ENCODE data around the gene KANSL1L. TPM values are rescaled to one million over a fixed set of nuclear protein-coding genes. Genes with fewer than 3 reads are reported as not detected.
A peak's percentile ranks its signal among the peaks of the same experiment; 100 is the strongest.

The KANSL1L gene
- total and polyA plus RNA-seq, 2 donors (not counting 1 experiment from before 2014, with no cell fraction given): 7.3 to 26.1 TPM

DNA sequence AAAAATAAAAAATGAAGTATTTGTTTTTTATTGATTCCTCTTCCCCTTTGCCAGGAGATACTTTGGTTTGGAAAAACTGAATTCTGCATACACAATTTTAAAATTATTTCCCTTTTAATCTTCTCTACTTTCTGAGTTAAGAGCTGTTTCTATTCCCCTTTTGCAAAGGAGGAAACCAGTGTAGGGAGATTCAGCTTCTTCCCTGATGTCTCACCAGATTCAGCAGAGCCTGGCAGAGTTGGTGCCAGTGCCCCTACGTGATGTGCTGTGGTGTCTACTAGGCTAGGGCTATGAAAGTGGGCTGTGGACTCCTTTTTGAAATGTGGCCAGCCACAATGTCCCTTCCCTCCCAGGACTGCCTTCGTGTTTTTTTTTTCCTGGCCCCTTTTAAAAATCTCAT, 166.3 kb downstream of the KANSL1L start:
- Histone ChIP-seq H3K27me3 (ENCODE audit: control insufficient read depth, insufficient read depth, low read length) (no peaks in the 10 kb centered on the region), H2AFZ (ENCODE audit: low read length) (no peak overlapping the region), H3K4me3 (replicated peaks in 1 of 4; ENCODE audit: control extremely low read depth in 1 of 4, insufficient read depth in 1 of 4, low read depth in 3 of 4, low read length in 4 of 4) (no peak overlapping the region), H3K9ac (ENCODE audit: insufficient read depth, low read length) (no peak overlapping the region), H3K79me2 (ENCODE audit: control insufficient read depth, insufficient read depth, low read length) (peaks cover 65% of the 10 kb centered on the region), H3K4me1 (ENCODE audit: control insufficient read depth, extremely low read depth, insufficient read depth, low read length) (peaks cover 2% of the 10 kb centered on the region), H4K20me1 (ENCODE audit: control insufficient read depth, extremely low read depth, insufficient read depth, low read length) (no peaks in the 10 kb centered on the region), H3K9me3 (ENCODE audit: control insufficient read depth, insufficient read depth, low read depth, low read length) (no peaks in the 10 kb centered on the region), H3K4me2 (ENCODE audit: extremely low read depth, insufficient read depth, low read length) (peak overlapping the region; percentile 26), H3K36me3 (ENCODE audit: control insufficient read depth, insufficient read depth, low read length) (no peaks in the 10 kb centered on the region), H3K27ac (ENCODE audit: insufficient read depth, low read length) (no peak overlapping the region)
- DNase-seq (ENCODE audit: low read depth in 2 of 2): no peak
- TF ChIP-seq, protein P1, sequence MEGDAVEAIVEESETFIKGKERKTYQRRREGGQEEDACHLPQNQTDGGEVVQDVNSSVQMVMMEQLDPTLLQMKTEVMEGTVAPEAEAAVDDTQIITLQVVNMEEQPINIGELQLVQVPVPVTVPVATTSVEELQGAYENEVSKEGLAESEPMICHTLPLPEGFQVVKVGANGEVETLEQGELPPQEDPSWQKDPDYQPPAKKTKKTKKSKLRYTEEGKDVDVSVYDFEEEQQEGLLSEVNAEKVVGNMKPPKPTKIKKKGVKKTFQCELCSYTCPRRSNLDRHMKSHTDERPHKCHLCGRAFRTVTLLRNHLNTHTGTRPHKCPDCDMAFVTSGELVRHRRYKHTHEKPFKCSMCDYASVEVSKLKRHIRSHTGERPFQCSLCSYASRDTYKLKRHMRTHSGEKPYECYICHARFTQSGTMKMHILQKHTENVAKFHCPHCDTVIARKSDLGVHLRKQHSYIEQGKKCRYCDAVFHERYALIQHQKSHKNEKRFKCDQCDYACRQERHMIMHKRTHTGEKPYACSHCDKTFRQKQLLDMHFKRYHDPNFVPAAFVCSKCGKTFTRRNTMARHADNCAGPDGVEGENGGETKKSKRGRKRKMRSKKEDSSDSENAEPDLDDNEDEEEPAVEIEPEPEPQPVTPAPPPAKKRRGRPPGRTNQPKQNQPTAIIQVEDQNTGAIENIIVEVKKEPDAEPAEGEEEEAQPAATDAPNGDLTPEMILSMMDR (conservative IDR thresholded peaks at IDR 0.05 in 1 of 2, IDR thresholded peaks at IDR 0.05 in 1 of 2; ENCODE audit: low read depth in 1 of 2, low read length in 2 of 2): no peak
- TF ChIP-seq EZH2 (IDR thresholded peaks at IDR 0.05; ENCODE audit: low read length, missing control alignments): no peak

DNA sequence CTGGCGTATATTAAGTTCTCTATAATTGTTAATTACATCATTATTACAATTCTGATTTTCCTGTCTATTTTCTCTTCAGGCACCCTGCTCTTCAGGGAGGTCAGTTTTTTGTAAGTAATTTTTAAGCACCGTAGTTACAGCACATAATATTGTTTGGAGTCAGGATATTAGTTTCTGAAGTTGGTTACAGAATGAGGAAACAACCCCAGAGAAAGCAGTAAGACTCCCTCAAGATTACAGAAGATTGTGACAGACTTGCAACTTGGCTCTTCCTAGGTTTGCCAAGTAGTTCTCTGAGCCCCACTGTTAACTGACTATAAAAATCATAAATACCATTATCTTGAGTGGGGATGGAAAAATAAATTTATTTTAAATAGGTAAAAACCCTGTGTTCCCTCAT, 167.8 kb downstream of the KANSL1L start:
- peak overlapping the region; percentile 69 to 100 (median 80) for H3K4me3 ChIP-seq (replicated peaks in 1 of 4; ENCODE audit: control extremely low read depth in 1 of 4, insufficient read depth in 1 of 4, low read depth in 3 of 4, low read length in 4 of 4)
- H3K27ac ChIP-seq (ENCODE audit: insufficient read depth, low read length): peak overlapping the region; percentile 86
- peaks cover 2% of the 10 kb centered on the region for H3K4me1 ChIP-seq (ENCODE audit: control insufficient read depth, extremely low read depth, insufficient read depth, low read length)
- peak in 1 of 2 donors; percentile 37 for DNase-seq (ENCODE audit: low read depth in 2 of 2)
- peak overlapping the region; percentile 95 for H3K4me2 ChIP-seq (ENCODE audit: extremely low read depth, insufficient read depth, low read length)
- peaks cover 57% of the 10 kb centered on the region for H3K79me2 ChIP-seq (ENCODE audit: control insufficient read depth, insufficient read depth, low read length)
- no peaks in the 10 kb centered on the region for H3K36me3 ChIP-seq (ENCODE audit: control insufficient read depth, insufficient read depth, low read length)
- H3K9ac ChIP-seq (ENCODE audit: insufficient read depth, low read length): peak overlapping the region; percentile 70
- no peak overlapping the region for H2AFZ ChIP-seq (ENCODE audit: low read length)
- no peaks in the 10 kb centered on the region for H3K27me3 ChIP-seq (ENCODE audit: control insufficient read depth, insufficient read depth, low read length)
- H3K9me3 ChIP-seq (ENCODE audit: control insufficient read depth, insufficient read depth, low read depth, low read length): no peaks in the 10 kb centered on the region
- TF ChIP-seq, protein P1 (conservative IDR thresholded peaks at IDR 0.05 in 1 of 2, IDR thresholded peaks at IDR 0.05 in 1 of 2; ENCODE audit: low read depth in 1 of 2, low read length in 2 of 2): no peak
- no peak for TF ChIP-seq EZH2 (IDR thresholded peaks at IDR 0.05; ENCODE audit: low read length, missing control alignments)
- no peaks in the 10 kb centered on the region for H4K20me1 ChIP-seq (ENCODE audit: control insufficient read depth, extremely low read depth, insufficient read depth, low read length)

DNA sequence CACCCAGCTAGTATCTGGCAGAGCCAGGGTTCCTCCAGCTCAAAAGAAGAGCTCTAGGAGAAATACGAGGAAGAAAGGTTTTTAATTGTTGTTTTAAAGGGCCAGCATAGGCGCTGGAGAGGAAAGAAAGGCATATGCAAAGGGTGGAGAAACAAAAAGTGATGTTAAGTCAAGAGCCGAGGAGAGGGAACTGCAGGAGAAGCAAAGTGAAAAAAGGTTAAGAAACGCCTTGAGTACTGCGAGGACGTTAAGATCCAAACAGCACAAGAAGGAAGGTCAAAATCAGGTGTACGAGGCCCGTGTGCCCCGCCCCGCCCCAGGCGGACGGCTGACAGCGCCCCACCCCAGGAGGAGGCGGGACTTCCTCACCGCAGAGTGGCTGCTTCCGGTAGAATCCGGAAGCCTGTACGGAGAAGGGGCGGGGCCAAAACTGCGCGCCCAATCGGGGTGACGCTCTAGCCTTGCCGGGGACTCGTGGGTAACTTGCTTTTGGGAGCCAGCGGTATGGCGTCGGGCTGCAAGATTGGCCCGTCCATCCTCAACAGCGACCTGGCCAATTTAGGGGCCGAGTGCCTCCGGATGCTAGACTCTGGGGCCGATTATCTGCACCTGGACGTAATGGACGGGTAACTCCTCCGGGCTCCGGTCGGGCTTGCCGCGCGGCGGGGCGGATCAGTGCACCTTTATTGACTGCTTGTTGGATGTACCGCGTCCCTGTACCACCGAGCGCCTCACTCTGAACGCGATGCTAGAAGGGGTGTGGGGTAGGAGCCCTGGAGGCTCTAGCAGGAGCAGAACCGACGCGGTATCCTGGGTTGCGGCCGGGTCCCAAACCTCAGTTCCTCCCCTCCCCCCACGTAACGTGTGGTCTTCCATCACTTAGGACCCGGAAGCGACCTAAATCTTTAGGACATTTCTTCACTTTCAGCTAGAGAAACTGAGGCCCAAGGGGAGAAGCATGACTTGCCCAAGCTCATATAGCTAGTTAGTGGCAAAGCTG, 168.8 kb downstream of the KANSL1L start, which contains the start of gene RPE:
RPE (plus strand) TSS at position 481 of the 1,000 bp plus-strand sequence; CDS start at position 505, 24 bp downstream.
- H4K20me1 ChIP-seq (ENCODE audit: control insufficient read depth, extremely low read depth, insufficient read depth, low read length): no peaks in the 10 kb centered on the region
- peak within 1 kb of the TSS; percentile 69 to 100 (median 80) for H3K4me3 ChIP-seq (replicated peaks in 1 of 4; ENCODE audit: control extremely low read depth in 1 of 4, insufficient read depth in 1 of 4, low read depth in 3 of 4, low read length in 4 of 4)
- no peaks in the 10 kb centered on the region for H3K27me3 ChIP-seq (ENCODE audit: control insufficient read depth, insufficient read depth, low read length)
- H3K36me3 ChIP-seq (ENCODE audit: control insufficient read depth, insufficient read depth, low read length): no peaks in the 10 kb centered on the region
- TF ChIP-seq, protein P1 (conservative IDR thresholded peaks at IDR 0.05 in 1 of 2, IDR thresholded peaks at IDR 0.05 in 1 of 2; ENCODE audit: low read depth in 1 of 2, low read length in 2 of 2): no peak
- TF ChIP-seq EZH2 (IDR thresholded peaks at IDR 0.05; ENCODE audit: low read length, missing control alignments): no peak
- H3K4me1 ChIP-seq (ENCODE audit: control insufficient read depth, extremely low read depth, insufficient read depth, low read length): peaks cover 2% of the 10 kb centered on the region
- peak; percentile 90 to 91 for DNase-seq (ENCODE audit: low read depth in 2 of 2)
- H3K9ac ChIP-seq (ENCODE audit: insufficient read depth, low read length): peak within 1 kb of the TSS; percentile 70
- H3K4me2 ChIP-seq (ENCODE audit: extremely low read depth, insufficient read depth, low read length): peak within 1 kb of the TSS; percentile 95
- H3K27ac ChIP-seq (ENCODE audit: insufficient read depth, low read length): peak within 1 kb of the TSS; percentile 86
- peak within 1 kb of the TSS; percentile 95 for H2AFZ ChIP-seq (ENCODE audit: low read length)
- no peaks in the 10 kb centered on the region for H3K9me3 ChIP-seq (ENCODE audit: control insufficient read depth, insufficient read depth, low read depth, low read length)
- H3K79me2 ChIP-seq (ENCODE audit: control insufficient read depth, insufficient read depth, low read length): peaks cover 50% of the 10 kb centered on the region

Data from fibroblast of lung (primary cell).